ENCODE data around the gene KIF4A. TPM values are rescaled to one million over a fixed set of nuclear protein-coding genes. Genes with fewer than 3 reads are reported as not detected.

KIF4A gene
- total RNA-seq, 1 experiment from 2014 or later: 34.0 TPM

DNA sequence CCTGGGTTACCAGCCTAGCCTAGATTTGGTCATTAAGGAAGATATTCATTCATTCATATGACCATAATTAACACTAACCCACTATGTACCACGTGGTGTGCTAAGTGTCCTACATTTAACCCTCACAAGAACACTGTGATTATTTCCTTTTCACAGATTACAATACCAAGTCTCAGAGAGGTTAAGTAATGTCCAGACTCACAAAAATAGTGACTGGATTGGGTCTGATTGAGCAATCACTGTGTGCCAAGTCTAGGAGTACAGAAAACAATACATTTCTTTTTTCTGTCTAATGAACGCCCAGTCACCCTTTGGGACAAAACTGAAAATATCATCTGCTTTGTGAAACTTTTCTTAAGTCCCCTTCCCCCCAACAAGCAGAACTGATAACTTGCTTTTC lies 147.1 kb downstream of the KIF4A start:
- DNase-seq (ENCODE audit: extremely low read depth, low read depth): no peak

DNA sequence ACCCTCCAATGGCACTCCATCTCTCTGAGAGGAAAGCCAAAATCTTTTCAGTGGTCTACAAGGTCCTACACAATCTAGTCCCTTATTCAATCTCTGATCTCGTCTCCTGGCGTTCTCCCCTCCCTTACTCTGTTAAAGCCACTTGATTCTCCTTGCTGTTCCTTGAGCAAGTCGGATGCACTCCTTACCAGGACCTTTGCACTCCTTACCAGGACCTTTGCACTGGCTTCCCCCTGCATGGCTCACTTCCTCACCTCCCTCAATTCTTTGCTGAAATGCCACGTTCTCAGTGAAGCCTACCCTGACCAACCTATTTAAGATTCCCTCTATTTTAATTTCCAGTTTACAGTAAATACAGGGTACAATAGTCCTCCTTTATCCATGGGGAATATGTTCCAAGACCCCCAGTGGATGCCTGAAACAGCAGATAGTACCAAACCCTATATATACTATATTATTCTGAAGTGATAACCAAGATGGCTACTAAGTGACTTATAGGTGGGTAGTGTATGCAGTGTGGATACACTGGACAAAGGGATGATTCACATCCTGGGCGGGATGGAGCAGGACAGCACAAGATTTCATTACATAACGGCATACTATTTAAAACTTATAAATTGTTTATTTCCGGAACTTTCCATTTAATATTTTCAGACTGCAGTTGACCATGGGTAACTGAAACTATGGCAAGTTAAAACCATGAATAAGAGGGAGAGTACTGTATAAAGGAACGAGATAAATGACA lies 148.2 kb downstream of the KIF4A start:
- DNase-seq (ENCODE audit: extremely low read depth, low read depth): no peak

DNA sequence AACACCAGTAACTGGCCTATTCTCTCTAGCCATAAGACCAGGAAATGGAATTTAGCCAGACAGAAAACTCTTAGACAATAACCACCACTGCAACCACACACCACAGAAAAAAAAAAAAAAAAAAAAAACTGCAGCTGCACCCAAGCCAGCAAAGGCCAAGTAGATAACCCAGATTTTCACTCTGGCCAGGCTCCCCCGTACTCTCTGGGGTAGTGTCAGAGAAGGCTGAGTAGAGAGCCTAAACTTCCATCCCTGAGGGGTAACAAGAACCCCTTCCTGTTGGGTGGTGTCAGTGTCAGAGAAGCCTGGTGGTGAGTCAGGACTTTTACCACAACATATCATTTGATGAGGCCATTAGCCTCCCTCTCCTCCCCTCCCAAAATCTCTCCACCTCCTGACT lies 149.1 kb downstream of the KIF4A start:
- DNase-seq (ENCODE audit: extremely low read depth, low read depth): no peak

DNA sequence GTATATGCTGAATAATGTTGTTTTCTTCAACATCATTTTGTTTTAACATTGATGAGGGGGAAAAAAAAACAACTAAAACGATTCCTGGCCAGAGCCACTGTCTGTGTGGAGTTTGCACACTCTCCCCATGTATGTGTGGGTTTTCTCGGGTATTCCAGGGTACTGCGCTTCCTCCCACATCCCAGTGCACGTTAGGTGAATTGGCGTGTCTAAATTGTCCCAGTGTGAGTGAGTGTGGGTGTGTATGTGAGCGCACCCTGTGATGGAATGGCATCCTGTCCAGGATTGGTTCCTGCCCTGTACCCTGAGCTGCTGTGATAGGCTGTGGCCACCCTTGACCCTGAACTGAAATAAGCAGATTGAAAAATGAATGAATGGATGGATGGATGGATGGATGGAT lies 152.3 kb downstream of the KIF4A start:
- no peak for DNase-seq (ENCODE audit: extremely low read depth, low read depth)

DNA sequence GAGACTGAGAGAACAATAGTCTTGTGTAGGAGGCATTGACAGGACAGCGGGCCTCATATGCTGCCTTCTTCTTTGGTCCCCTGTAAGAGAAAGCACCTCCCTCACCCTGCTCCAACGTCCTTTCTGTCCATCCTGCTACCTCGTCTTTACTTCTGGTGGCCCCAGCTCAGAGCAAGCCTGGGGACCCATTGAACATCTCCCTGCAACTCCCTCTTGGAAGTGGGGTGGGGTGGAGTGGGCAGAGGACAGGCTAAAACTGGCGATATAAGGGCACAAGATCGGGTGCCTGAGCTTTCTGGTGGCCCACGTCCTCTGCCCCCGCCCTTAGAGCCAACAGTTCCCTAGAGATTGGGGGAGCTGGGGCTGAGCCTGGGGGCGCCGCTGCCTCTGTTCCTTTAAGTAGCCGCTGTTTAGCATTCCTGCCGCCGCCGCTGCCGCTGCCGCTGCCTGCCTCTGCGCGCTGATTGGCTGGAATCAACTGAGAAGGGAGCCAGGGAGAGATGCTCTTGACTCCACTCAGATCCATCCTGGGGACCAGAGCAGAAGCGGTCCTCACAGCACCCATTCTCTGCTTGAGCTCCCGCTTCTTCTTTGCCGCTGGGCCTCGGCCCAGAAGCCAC lies 154.5 kb downstream of the KIF4A start, which contains the start of gene DLG3:
Gene DLG3, plus strand, starts transcription at position 510 of the 620 bp plus-strand sequence. CDS start 367 bp downstream, outside the sequence.
- DNase-seq (ENCODE audit: extremely low read depth, low read depth): peak; percentile 29

DNA sequence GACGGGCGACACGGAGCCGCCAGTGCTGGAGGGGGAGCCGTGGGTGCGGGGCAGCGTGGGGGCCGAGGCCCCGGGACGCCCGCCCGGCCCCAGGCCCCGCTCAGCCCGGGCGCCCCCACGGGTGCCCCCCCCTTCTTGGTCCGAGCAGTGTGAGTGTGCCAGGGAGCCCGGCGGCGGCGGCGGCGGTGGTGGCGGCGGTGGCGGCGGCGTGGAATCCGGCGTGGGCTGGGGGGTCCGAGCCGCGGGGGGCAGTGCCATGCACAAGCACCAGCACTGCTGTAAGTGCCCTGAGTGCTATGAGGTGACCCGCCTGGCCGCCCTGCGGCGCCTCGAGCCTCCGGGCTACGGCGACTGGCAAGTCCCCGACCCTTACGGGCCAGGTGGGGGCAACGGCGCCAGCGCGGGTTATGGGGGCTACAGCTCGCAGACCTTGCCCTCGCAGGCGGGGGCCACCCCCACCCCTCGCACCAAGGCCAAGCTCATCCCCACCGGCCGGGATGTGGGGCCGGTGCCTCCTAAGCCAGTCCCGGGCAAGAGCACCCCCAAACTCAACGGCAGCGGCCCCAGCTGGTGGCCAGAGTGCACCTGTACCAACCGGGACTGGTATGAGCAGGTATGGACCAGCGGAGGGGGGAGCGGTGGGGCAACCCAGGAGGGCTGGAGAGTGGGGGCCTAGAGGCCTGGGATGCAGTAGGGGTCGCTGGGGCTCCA lies 155.2 kb downstream of the KIF4A start:
- DNase-seq (ENCODE audit: extremely low read depth, low read depth): no peak

DNA sequence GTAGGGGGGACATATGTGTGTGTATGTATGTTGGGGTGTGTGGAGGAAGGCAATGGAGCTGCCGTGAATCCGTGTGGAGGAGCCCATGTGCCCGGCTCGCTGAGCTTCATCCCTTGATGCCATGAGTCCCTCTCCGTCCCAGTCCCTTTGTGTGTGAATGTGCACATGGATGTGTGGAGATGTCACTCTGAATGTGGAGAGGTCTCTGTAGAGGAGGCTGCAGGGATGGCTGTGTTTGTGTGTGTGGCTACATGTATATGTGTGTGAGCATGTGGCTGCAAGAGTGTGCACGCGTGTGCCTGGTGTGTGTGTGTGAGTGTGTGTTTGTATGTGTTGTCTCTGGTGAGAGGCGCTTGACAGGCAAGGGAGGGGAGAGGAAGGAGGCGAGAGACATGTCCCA lies 156.0 kb downstream of the KIF4A start:
- DNase-seq (ENCODE audit: extremely low read depth, low read depth): no peak

DNA sequence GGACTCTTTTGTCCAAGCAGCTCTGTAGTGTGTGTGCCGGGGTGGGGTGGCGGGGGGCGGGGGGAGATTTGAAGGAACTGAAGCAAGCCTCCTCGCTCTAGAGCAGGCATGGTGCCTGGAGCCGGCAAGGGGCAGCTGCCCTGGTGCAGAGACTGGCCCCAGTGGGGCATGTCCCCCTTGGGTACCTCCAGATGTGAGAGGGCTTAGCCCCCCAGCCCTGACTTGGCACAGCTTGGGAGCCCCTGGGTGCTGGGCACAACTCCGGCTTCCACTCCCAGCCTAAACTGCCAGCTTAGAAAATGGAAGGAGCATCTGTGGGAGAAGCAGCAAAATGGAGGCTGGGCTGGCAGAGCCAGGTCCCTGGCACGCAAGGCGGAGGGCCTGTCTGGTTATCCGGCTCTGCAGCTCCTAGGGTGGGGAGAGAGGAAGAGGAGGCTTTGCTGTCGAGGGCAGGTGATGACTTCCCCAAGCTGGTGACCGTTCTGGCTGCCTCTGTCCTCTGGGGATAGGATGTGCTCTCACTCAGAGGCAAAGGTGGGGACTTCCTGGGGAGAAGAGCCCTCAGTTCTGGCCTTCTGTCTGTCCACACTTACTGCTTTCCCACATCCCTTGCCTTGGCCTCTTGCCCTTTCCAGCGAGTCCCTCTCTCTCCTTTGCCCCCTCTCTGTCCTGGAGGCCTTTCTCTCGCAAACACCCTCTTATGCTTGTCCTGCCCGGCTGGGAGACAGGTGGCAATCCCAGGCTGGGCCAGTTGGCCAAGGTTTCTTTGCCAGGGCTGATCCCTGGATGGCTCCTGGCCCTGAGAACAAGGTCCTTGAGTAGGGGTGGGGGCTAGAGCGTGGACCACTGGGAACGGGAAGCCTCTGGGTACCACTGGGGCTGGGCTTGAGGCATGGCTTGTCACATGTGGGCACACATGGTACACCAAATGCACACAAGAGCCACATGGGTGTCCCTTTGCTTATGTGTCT lies 156.8 kb downstream of the KIF4A start:
- DNase-seq (ENCODE audit: extremely low read depth, low read depth): no peak

DNA sequence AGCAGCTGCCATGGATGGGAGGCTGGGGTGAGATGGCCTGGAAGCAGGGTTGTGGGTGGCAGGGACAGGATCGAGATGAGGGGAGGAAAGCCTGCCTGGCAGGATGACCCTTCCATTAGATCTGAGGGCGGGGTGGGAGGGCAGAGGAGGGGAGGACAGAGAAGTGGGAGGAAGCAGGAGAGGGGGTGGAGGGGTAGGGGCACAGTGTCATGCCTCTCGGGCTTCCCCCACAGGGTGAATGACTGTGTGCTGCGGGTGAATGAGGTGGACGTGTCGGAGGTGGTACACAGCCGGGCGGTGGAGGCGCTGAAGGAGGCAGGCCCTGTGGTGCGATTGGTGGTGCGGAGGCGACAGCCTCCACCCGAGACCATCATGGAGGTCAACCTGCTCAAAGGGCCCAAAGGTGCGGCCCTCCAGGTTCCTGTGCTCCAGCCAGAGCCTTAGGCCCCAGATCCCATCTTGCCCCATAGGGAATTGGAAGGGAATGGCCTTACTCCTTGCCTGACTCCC lies 159.6 kb downstream of the KIF4A start:
- DNase-seq (ENCODE audit: extremely low read depth, low read depth): no peak

DNA sequence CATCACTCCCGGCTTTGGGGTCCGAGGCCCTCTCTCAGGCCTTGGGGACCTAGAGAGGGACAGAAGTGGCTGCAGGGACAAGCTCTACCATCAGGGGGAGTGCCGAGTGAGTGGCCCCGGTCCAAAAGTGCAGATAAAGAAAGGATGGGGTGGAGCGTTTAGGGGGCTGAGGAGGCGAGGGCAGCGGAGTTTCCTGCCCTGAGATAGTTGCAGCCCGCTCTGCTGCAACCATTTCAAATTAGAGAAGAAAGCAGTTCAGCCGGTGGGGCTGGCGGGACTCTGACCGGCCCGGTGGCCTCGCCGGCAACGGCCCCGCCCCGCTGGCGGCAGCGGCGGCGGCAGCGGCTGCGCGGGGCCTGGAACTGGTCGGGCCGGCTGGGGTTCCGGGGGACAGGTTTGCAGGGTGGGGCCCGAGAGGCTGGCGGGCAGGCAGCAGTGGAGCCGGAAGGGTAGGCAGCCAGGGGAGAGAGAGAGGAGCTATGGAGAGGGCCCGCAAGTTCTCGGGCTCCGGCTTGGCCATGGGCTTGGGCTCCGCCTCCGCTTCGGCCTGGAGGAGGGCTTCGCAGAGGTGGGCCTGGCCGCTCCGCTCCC lies 162.3 kb downstream of the KIF4A start:
- DNase-seq (ENCODE audit: extremely low read depth, low read depth): peak; percentile 49

DNA sequence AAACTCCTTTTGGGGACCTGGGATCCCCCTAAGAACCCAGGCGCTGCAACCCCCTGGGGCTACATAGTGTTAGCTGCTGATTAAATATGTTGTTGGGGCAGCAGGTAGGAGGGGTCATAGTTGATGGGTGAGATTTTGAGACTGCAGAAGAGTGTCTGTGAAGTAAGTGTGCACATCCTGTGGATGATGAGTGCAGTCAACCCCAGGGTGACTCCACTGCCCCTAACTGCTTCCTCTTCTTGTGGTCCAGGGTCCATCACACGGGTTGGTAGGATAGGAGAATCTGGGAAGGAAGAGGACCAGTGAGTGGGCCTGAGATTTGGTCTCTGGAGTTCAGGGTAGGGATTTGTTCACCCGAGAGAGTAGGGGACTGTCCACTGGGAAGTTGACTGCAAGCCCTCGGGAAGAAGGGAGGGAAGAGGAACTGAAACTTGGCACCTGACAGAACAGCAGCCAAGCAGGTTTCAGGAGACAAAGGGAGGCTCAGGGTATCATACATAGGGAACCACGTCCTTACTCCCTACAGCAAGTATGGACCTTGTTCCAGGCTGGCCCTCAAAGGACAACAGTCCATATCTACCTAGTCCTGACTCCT lies 163.2 kb downstream of the KIF4A start:
- no peak for DNase-seq (ENCODE audit: extremely low read depth, low read depth)

DNA sequence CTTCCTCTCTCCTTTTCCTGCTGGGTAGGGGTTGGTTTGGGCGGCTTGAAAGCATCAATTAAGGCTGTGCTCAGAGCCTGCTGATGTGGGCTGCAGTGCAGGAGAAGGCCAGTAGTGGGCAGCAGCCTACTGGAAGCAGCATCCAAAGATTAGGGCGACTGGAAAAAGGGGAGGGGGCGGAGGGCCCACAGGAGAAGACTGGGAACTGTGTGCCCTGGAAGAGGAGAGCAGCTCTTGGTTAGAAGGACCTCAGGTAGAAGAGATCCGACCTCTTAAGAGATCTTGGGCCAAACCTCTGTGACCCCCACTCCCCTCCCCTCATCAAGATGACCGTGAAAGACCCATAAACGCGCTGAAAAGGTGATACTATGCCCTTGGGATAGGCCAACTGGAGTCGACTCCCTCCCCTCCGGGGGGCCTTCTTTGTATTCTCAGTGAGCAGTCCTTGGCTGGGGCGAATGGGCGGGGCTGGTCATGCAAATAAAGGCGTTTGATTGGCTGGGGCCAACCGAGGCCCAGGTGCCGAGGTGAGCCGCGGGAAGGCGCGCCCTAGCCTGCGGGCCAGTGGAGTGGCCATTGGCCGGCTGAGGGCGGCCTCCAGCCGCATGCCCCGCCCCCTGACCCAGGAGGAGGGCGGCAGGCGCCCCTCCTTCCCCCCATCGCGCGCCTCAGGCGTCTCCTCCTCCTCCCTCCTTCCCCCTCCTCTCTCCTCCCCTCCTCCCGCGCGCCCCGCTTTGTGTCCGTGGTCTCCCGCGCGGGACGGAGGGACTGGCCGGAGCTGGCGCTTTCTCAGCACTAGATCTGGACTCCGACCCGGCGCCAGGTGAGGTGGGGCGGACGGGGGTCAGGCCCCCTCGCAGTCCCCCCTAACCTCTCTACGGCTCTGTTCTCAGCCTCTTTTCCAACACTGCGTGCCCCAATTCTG lies 164.8 kb downstream of the KIF4A start:
- peak; percentile 68 for DNase-seq (ENCODE audit: extremely low read depth, low read depth)

DNA sequence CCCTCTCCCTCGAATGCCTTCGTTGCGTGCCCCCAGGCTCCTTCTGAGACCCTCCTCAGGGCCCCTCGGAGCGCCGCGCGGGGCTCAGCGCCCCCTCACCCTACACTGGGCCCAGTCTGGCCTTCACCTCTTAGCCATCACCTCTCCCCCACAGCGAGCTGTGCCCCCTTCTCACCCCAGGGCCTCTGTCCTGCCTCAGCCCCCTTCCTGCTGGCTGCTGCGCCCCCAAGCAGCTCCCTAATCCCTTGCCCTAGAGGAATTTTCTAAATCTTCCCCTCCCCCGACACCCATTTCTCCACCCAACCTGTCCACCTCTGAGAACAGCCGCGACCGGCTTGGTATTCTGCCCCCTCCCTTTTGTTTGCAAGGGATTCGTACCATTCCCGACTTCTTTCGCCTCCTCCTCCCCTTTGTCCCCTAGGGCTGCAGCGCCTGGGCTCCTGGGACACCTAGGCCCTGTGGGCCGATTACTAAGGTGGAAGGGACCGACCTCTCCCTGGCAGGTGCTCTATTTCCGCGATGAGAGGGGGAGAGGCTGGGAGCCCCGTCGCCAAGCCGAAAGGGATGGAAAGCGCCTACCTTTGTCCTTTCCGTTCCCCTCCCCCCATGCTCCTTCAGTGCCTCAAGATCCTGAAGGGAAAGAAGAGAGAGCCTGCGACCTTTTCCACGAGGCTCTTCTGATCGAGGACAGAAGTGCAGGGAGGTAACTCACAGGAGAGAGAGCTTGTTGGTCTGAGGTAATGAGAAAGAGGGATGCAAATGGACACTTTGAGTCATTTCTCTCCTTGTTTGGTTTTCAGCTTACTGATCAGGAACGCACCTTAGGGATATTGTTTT lies 165.7 kb downstream of the KIF4A start:
- no peak for DNase-seq (ENCODE audit: extremely low read depth, low read depth)

DNA sequence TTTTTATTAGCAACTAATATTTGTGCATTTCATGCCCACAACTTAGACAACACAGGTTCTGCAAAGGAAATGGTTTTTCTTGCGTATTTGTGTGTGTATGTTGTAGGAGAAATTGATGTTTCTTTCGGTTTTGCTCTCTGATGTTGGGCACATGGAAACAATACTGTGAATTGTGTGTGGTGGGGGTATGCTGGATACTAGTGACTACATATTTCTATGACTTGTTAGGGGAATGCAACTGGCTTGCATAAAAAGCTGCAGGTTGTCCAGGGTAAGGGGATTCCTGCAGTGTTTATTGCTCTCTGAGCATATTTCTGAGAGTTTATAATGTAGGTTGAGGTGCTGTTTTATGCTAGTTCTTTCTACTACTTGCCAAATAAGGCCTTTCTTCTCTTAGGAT lies 166.4 kb downstream of the KIF4A start:
- DNase-seq (ENCODE audit: extremely low read depth, low read depth): no peak

DNA sequence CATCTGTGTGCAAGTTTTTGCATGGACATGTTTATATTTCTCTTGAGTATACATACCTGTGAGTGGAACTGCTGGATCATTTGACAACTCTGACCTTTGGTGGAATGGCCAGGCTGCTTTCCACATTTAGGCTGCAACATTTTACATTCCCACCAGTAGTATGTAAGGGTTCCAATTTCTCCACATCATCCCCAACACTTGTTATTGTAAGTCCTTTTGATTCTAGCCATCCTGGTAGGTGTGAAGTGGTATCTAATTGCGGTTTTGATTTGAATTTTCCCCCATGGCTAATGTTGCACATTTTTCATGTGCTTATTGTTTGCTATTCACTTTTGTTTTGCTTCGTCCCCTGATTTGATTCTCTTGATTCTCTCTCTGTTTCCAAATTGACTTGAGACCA lies 171.1 kb downstream of the KIF4A start:
- no peak for DNase-seq (ENCODE audit: extremely low read depth, low read depth)

DNA sequence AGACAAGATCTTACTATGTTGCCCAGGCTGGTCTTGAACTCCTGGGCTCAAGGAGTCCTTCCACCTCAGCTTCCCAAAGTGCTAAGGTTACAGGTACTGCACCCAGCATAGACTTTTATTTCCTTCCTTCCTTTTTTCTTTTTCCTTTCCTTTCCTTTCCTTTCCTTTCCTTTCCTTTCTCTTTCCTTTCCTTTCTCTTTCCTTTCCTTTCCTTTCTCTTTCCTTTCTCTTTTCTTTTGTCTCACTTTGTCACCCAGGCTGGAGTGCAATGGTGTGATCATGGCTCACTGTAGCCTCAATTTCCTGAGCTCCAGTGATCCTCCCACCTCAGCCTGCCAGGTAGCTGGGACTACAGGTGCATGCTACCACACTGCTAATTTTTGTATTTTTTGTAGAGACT lies 174.1 kb downstream of the KIF4A start:
- DNase-seq (ENCODE audit: extremely low read depth, low read depth): no peak

DNA sequence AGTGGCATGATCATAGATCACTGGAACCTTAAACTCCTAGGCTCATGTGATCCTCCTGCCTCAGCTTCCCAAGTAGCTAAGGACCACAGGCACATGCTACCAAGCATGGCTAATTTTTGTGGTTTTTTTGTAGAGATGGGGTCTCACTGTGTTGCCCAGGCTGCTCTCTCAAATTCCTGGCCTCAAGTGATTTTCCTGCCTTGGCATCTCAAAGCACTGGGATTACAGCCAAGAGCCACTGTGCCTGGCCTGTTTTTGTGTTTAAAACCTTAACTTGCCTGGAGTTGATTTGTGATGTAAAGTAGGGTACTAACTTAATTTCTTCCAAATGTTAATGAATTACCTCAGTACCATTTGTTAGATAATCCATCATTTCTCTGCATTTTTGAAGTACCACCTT lies 177.1 kb downstream of the KIF4A start:
- no peak for DNase-seq (ENCODE audit: extremely low read depth, low read depth)

DNA sequence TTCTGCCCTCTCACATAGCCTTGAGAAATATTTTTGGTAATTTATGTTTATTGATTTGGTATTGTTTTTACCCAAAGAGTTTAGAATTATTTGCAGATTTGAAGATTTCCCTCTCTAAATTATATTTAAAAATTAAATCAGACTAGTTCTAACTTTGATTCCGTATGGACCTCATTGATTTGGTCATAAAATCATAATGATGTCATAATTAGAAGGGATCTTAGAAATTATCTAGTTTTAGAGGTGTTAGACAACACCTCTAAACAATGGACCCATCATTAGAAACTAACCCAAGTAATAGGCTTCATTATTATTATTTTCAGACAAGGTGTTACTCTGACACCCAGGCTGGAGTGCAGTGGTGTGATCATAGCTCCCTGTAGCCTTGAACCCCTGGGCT lies 178.8 kb downstream of the KIF4A start:
- no peak for DNase-seq (ENCODE audit: extremely low read depth, low read depth)
